DND-41 (cell line): Measurements from ENCODE around the gene FGF14.

Experiments used
- CTCF ChIP-seq: IDR thresholded peaks from 2 replicates; pipeline ENCODE4 v1.5.1; 2012; ENCODE audit warnings: borderline replicate concordance, low read length, moderate library complexity, mild to moderate bottlenecking; ENCODE audit not compliant: poor library complexity, severe bottlenecking; ENCODE audit errors: extremely low read depth
- EZH2 ChIP-seq: IDR thresholded peaks from 3 replicates; pipeline ENCODE4 v1.6.1; 2012; ENCODE audit warnings: borderline replicate concordance, low read depth, mild to moderate bottlenecking, moderate library complexity, low read length, inconsistent platforms; ENCODE audit not compliant: severe bottlenecking

GRCh38 chr13:101985321-101985720 lies 416.5 kb downstream of the FGF14 start:
- TF ChIP-seq CTCF (no peak), EZH2 (no peak)
